IgD-negative memory B cell (primary cell): Measurements from ENCODE around the gene ZBTB2. TPM values are rescaled to one million over a fixed set of nuclear protein-coding genes. Genes with fewer than 3 reads are reported as not detected.
A peak's percentile ranks its signal among the peaks of the same experiment; 100 is the strongest.
"Not testable (repeated sequence)": the region's sequence is repeated elsewhere in the genome, so short reads cannot be mapped to it uniquely, and the experiment has no call there.

Experiments
- H3K27ac Mint-ChIP-seq, 3 donors: one replicate each; pipeline ENCODE4 v1.8.0; 2020 to 2022; ENCODE audit warnings: mild to moderate bottlenecking in 3 of 3, mixed read lengths in 3 of 3, moderate library complexity in 1 of 3
- H3K27me3 Mint-ChIP-seq: one replicate; pipeline ENCODE4 v1.8.0; 2021; ENCODE audit warnings: mixed read lengths
- H3K36me3 Mint-ChIP-seq: one replicate; pipeline ENCODE4 v1.8.0; 2020; ENCODE audit warnings: mild to moderate bottlenecking, mixed read lengths
- H3K4me1 Mint-ChIP-seq, 3 donors: one replicate each; pipeline ENCODE4 v1.8.0; 2020 to 2022; ENCODE audit warnings: mixed read lengths in 3 of 3, mild to moderate bottlenecking in 1 of 3
- H3K4me3 Mint-ChIP-seq, 4 donors: one replicate each; pipeline ENCODE4 v1.8.0; 2020 to 2022; ENCODE audit warnings: mild to moderate bottlenecking in 4 of 4, mixed read lengths in 4 of 4, moderate library complexity in 3 of 4
- H3K9me3 Mint-ChIP-seq, 3 donors: one replicate each; pipeline ENCODE4 v1.8.0; 2020 to 2021; ENCODE audit warnings: mixed read lengths in 3 of 3, mild to moderate bottlenecking in 1 of 3
- polyA plus RNA-seq: library from polyadenylated mRNA; unstranded; fragments of 300-500 nt; fragmentation: Illumina TruSeq; gene quantifications from one replicate; pipeline ENCODE4 v1.2.3, GENCODE V29; 2021

Gene ZBTB2
- polyA plus RNA-seq, 1 donor from 2014 or later: 20.5 TPM

GRCh38 chr6:151317995-151318365, 73.4 kb downstream of the ZBTB2 start:
- Mint-ChIP-seq H3K4me1 (no peaks in the 10 kb centered on the region), H3K4me3 (no peak overlapping the region), H3K9me3 (peaks cover 3 to 11% (median 6%) of the 10 kb centered on the region in 3 donors), H3K27me3 (peaks cover 5% of the 10 kb centered on the region), H3K36me3 (peaks cover 3% of the 10 kb centered on the region), H3K27ac (no peak overlapping the region)

GRCh38 chr6:151317103-151317994, 74.0 kb downstream of the ZBTB2 start:
- no peaks in the 10 kb centered on the region for H3K4me1 Mint-ChIP-seq
- H3K4me3 Mint-ChIP-seq: no peak overlapping the region
- H3K27ac Mint-ChIP-seq: no peak overlapping the region
- peaks cover 3% of the 10 kb centered on the region for H3K36me3 Mint-ChIP-seq
- H3K9me3 Mint-ChIP-seq: peaks cover 3 to 11% (median 6%) of the 10 kb centered on the region in 3 donors
- H3K27me3 Mint-ChIP-seq: peaks cover 3% of the 10 kb centered on the region

GRCh38 chr6:151315661-151316060, 75.7 kb downstream of the ZBTB2 start:
- H3K36me3 Mint-ChIP-seq, H3K27ac Mint-ChIP-seq, H3K4me1 Mint-ChIP-seq, H3K27me3 Mint-ChIP-seq: not testable (repeated sequence)
- H3K9me3 Mint-ChIP-seq: peaks cover 3 to 11% (median 6%) of the 10 kb centered on the region in 3 donors
- peak overlapping the region in 1 of 4 donors; percentile 27 for H3K4me3 Mint-ChIP-seq

Other genes with a start within 250 kb of the ZBTB2 start
- gene AKAP12, start 151.6 kb downstream of the ZBTB2 start, polyA plus RNA-seq: not detected
- 13.7 TPM for gene RMND1, start 60.6 kb upstream of the ZBTB2 start, polyA plus RNA-seq
- gene CCDC170, start 102.5 kb upstream of the ZBTB2 start, polyA plus RNA-seq: not detected